Forelimb muscle (tissue), 1 donor: Measurements from ENCODE around the gene PLEKHH2. TPM values are rescaled to one million over a fixed set of nuclear protein-coding genes. Genes with fewer than 3 reads are reported as not detected.
"Not testable (repeated sequence)": the region's sequence is repeated elsewhere in the genome, so short reads cannot be mapped to it uniquely, and the experiment has no call there.

ENCODE experiments used
- DNase-seq: peaks from one replicate; pipeline ENCODE4 v3.0.0-alpha.2; 2013; ENCODE audit warnings: low read depth
- polyA plus RNA-seq: library from polyadenylated mRNA; unstranded; fragments of 120-200 nt; gene quantifications from one replicate; pipeline ENCODE4 v1.2.1, GENCODE V29; 2013; ENCODE audit not compliant: insufficient read length

The PLEKHH2 gene
- polyA plus RNA-seq, 1 donor, result 7.4 TPM

DNA sequence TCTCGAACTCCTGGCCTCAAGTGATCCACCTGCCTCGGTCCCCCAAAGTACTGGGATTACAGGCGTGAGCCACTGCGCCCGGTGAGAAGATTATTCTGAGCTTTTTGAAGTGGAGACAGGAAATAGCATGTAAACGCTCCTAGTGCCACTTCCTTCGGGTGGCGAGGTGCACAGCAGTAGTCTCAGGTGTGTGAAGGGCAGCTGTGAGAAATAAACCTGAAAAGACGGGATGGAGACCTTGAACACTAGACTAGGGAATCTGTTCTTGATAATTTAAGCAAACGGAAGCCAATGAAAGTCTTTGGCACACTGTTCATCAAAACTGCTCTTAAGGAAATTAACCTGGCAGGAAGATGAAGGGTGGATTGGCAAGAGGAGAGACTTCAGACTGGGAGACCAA, 439 bp upstream of the PLEKHH2 start:
- DNase-seq, result no peak

DNA sequence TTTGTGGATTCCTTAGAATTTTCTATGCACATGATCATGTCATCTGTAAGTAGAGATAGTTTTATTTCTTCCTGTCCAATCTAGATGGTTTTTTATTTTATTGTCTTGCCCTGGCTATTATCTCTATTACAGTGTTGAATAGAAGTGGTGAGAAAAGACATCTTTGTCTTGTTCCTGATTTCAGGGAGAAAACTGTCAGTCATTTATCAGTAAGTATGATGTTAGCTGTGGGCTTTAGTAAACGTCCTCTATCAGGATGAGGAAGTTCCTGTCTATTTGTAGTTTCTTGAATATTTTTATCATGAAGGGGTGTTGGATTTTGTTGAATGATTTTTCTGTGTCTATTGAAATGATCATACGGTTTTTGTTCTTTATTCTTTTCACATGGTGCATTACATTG, 5.3 kb downstream of the PLEKHH2 start:
- DNase-seq, result no peak

GRCh38 chr2:43643680-43644079, 6.6 kb downstream of the PLEKHH2 start:
- no peak for DNase-seq

- DNase-seq, result no peak
Observed at GRCh38 chr2:43648994-43649701, 12.1 kb downstream of the PLEKHH2 start.

- DNase-seq, result no peak
Observed at GRCh38 chr2:43653506-43653905, 16.4 kb downstream of the PLEKHH2 start.

GRCh38 chr2:43657241-43657640, 20.2 kb downstream of the PLEKHH2 start:
- DNase-seq, result no peak

- DNase-seq, result no peak
Observed at GRCh38 chr2:43675646-43676321, 38.7 kb downstream of the PLEKHH2 start.

DNA sequence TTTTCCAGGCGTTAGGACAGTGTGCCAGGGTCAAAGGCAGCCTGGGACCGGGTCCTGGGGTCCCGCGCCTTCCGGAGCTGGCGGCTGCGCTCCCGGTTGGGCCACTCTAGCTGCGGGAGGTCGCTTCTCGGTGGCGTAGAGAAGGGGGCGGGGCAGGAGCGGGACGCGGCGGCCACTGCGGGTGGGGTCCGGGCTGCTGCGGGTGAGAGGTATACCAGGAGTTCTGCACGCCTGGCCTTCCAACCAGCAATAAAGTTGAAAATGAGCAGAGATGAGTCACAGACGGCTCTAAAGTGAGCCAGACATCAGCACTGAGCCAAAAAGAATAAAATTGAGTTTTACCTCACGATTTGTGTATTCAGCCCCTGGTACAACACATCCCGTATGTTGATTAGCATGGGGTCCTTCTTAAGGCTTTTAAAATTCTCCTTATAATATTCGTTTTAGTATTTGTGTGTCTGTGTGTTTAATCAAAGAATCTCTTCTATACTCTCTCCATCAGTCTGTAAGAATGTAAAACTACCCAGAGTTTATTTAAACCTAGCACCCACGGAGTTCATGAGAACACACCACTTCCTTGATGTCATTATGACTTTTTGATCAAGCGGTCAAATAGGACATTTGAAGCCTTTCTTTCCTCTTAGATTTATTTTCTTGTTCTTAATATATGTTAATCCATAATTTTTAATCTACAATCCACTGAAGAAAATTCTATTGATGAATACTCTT, 39.4 kb downstream of the PLEKHH2 start, which contains the start of gene C1GALT1C1L:
C1GALT1C1L (minus strand) TSS at position 108 of the 729 bp plus-strand sequence; CDS start at position 1, 107 bp downstream.
- no peak for DNase-seq

DNA sequence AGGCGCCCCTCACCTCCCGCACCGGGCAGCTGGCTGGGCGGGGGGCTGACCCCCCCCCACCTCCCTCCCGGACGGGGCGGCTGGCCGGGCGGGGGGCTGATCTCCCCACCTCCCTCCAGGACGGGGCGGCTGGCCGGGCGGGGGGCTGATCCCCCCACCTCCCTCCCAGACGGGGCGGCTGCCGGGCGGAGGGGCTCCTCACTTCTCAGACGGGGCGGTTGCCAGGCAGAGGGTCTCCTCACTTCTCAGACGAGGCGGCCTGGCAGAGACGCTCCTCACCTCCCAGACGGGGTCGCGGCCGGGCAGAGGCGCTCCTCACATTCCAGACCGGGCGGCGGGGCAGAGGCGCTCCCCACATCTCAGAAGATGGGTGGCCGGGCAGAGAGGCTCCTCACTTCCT, 40.7 kb downstream of the PLEKHH2 start:
- not testable (repeated sequence) for DNase-seq

DNA sequence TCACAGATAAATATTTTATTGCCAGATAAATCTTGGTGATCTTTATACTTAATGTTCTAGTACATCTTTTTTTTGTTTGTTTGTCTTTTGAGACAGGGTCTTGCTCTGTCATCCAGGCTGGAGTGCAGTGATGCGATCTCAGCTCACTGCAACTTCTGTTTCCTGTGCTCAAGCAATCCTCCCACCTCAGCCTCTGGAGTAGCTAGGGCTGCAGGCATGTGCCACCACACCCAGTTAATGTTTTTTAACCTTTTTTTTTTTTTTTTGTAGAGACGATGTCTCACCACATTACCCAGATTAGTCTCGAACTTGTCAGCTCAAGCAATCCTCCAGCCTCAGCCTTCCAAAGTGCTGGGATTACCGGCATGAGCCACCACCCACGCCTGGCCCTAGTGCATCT, 48.3 kb downstream of the PLEKHH2 start:
- DNase-seq, result no peak

DNA sequence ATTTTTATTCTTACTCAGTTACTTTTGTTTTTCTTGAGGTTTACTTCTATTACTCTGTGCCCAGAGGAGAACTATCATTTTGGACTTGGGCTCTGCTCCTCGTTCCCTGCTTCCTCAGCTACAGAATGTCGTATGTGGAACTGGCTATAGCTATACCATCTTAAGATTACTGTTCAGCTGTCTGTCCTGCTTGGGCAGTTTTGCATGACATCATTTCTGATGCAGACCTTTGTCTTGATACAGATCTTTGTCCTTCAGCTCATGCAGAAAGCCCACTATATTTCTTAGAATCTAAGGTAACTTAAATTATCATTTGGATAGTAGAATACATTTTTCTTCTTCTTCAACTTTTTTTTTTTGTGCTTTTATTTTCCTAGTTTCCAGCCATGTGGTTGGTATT, 52.9 kb downstream of the PLEKHH2 start:
- DNase-seq, result no peak

DNA sequence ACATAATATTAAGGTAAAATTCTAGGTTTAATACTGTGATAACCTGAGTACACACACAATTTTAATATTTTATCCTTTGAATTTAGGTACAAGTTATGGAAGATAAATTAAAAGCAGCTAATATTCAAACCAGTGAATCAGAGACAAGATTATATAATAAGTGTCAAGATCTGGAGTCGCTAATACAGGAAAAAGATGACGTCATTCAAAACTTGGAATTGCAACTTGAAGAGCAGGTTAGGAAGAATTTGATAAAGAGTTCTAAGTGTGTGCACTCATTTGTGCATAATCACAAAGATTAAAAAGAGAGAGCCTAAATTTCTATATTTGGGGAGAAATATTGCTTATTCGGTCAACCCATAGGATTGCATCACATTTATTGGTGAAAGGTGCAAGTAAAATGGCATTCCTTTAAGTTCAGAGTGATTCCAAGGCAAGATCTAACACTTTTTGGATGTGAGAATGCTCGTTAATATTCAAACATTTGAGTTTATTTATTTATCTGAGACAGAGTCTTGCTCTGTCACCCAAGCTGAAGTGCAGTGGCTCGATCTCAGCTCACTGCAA, 55.5 kb downstream of the PLEKHH2 start:
- DNase-seq, result no peak

DNA sequence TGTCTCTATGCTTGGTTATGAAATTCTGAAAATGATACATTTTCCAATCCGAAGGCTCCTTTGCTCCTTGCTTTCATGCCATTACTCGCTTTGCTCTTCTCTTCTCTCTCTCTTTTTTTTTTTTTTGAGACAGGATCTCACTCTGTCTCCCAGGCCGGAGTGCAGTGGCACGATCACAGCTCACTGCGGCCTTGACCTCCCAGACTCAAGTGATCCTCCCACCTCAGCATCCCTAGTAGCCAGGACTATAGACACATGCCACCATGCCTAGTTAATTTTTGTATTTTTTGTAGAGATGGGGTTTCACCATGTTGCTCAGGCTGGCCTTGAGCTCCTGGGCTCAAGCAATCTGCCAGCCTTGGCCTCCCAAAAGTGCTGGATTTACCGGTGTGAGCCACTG, 61.1 kb downstream of the PLEKHH2 start:
- DNase-seq, result not testable (repeated sequence)

DNA sequence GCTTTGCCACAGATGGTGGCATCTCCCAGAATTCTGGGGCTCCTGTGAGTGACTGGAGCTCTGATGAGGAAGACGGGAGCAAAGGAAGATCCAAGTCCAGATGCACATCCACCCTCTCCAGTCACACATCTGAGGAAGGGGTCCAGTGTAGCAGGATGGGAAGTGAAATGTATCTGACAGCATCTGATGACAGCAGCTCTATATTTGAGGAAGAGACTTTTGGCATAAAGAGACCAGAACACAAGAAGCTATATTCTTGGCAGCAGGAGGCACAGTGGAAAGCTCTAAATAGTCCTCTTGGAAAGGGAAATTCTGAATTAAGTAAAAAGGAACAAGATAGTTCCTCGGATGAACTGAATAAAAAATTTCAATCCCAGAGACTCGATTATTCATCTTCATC, 62.7 kb downstream of the PLEKHH2 start:
- no peak for DNase-seq

DNA sequence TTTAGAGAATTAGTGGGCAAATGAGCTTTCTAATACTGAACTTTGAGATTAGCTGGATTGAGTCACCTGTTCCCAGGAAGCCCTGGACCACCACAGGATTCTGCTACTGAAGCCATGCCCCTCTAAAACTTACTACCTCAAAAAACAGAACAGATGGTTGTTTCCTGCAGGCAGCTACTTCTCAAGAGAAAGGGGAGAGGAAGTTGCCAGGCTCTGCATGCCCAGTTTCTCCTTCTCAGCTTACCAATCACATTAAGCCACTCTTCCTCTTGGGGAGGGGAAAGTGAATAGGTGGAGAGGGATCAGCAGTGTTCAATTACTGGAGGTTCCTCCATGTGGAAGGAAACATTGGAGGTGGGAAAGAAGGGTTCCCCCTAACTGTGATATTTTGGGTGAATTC, 64.1 kb downstream of the PLEKHH2 start:
- DNase-seq, result no peak

GRCh38 chr2:43707255-43708015, 70.4 kb downstream of the PLEKHH2 start:
- DNase-seq, result no peak

- no peak for DNase-seq
Observed at GRCh38 chr2:43708178-43708577, 71.1 kb downstream of the PLEKHH2 start.

DNA sequence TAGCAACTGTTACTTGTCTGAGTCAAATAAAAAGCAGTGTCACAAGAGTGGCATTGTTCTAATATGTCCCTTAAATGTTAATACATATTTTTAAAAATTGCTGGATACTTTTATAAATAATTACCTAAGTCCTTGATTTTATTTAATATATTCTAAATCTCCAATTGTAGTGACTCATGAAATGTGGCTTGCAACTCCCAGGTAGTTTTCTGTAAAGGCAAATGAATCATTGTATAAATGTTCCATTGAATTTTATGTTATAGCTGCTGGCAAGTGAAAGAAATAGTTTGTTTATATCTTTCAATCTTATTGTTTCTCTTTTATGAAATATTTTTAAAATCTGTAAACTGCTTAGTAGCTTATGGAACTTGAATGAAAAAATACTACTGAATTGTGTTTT, 71.8 kb downstream of the PLEKHH2 start:
- DNase-seq, result no peak

GRCh38 chr2:43710866-43711265, 73.8 kb downstream of the PLEKHH2 start:
- no peak for DNase-seq

- DNase-seq, result no peak
Observed at GRCh38 chr2:43714164-43714563, 77.1 kb downstream of the PLEKHH2 start.

DNA sequence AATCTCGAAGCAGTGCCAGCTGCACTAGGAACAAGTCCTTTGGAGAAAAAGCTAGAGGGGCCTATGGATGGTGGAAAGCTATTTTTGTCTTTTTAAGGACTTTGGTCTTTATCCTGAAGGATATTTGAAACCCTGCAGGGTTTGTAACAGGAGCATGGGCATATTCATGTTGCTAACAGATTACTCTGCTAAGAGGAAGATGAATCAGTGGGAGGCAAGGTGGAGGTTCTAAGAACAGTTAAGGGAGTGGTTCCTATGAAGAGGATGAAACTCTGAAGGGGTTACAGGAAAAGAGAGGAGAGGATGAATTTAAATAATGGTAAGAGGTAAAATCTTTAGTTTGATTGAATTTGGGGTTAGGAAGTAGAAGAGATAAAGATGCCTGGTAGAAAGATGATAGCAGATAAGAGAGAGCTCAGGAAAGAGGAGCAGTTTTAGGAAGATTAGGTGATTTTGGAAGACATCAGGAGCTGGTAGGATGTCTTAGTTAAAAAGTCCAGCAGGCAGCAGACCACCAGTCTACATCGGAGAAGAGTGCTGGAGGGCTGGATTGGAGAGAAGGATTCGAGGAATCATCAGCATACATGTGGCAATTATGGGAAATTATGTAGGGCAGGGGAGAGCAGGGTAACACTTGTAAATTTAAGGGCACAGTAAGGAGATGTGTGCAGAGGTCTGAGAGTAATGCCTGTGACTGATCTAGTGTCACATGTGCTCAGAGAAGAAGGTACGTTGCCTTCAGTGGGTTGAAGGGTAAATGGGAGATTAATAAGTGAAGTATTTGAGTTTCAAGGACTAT, 78.4 kb downstream of the PLEKHH2 start:
- no peak for DNase-seq
